Measurements from ENCODE around the gene FOXC1.

GRCh38 chr6:1608222-1609040 lies 1.3 kb upstream of the FOXC1 start:
- TF ChIP-seq CTCF (IDR thresholded peaks at IDR 0.05) (no peak), POLR2AphosphoS5 (IDR thresholded peaks at IDR 0.05) (no peak), EP300 (IDR thresholded peaks at IDR 0.05) (no peak)
